ENCODE measurements around the gene OXA1L.
"Not testable (repeated sequence)": the region's sequence is repeated elsewhere in the genome, so short reads cannot be mapped to it uniquely, and the experiment has no call there.

The OXA1L gene

GRCh38 chr14:22766457-22767322 lies at the start of gene OXA1L:
OXA1L (plus strand) TSS chr14:22766688; CDS start chr14:22766702, 14 bp downstream.
- H3K4me3 ChIP-seq (ENCODE audit: low read depth, low read length) = peak within 1 kb of the TSS; percentile 95
- TF ChIP-seq CTCF (IDR thresholded peaks at IDR 0.05; ENCODE audit: low read depth, low read length) = no peak
- in situ Hi-C loops (cut with HindIII; ENCODE audit: low sequenced_read_pairs) = no loop called here
- DNase-seq (ENCODE audit: low read depth, low spot score) = peak; percentile 98

GRCh38 chr14:22718091-22718490 lies 48.4 kb upstream of the OXA1L start:
- no peak for TF ChIP-seq CTCF (IDR thresholded peaks at IDR 0.05; ENCODE audit: low read depth, low read length)
- in situ Hi-C loops (cut with HindIII; ENCODE audit: low sequenced_read_pairs) = no loop called here
- no peak overlapping the region for H3K4me3 ChIP-seq (ENCODE audit: low read depth, low read length)
- DNase-seq (ENCODE audit: low read depth, low spot score) = no peak

- in situ Hi-C loops (cut with HindIII; ENCODE audit: low sequenced_read_pairs) = no loop called here
These were observed 45.3 kb upstream of the OXA1L start for GRCh38 chr14:22721213-22721612.

GRCh38 chr14:22723815-22724214 lies 42.7 kb upstream of the OXA1L start:
- no peak for DNase-seq (ENCODE audit: low read depth, low spot score)
- in situ Hi-C loops (cut with HindIII; ENCODE audit: low sequenced_read_pairs) = no loop called here
- no peak for TF ChIP-seq CTCF (IDR thresholded peaks at IDR 0.05; ENCODE audit: low read depth, low read length)
- H3K4me3 ChIP-seq (ENCODE audit: low read depth, low read length) = no peak overlapping the region

More at GRCh38 chr14:22721213-22721612, 45.3 kb upstream of the OXA1L start:
- H3K4me3 ChIP-seq (ENCODE audit: low read depth, low read length) = no peak overlapping the region
- no peak for TF ChIP-seq CTCF (IDR thresholded peaks at IDR 0.05; ENCODE audit: low read depth, low read length)
- no peak for DNase-seq (ENCODE audit: low read depth, low spot score)

- DNase-seq (ENCODE audit: low read depth, low spot score); H3K4me3 ChIP-seq (ENCODE audit: low read depth, low read length); in situ Hi-C loops (cut with HindIII; ENCODE audit: low sequenced_read_pairs): not testable (repeated sequence)
These were observed 41.6 kb upstream of the OXA1L start for GRCh38 chr14:22724847-22725246.

GRCh38 chr14:22725374-22725773 lies 41.1 kb upstream of the OXA1L start:
- H3K4me3 ChIP-seq (ENCODE audit: low read depth, low read length); DNase-seq (ENCODE audit: low read depth, low spot score); in situ Hi-C loops (cut with HindIII; ENCODE audit: low sequenced_read_pairs): not testable (repeated sequence)

GRCh38 chr14:22726012-22726411 lies 40.5 kb upstream of the OXA1L start:
- no peak overlapping the region for H3K4me3 ChIP-seq (ENCODE audit: low read depth, low read length)
- TF ChIP-seq CTCF (IDR thresholded peaks at IDR 0.05; ENCODE audit: low read depth, low read length) = no peak
- DNase-seq (ENCODE audit: low read depth, low spot score) = no peak
- in situ Hi-C loops (cut with HindIII; ENCODE audit: low sequenced_read_pairs) = no loop called here

GRCh38 chr14:22732062-22732461 lies 34.4 kb upstream of the OXA1L start:
- in situ Hi-C loops (cut with HindIII; ENCODE audit: low sequenced_read_pairs); H3K4me3 ChIP-seq (ENCODE audit: low read depth, low read length): not testable (repeated sequence)

More at GRCh38 chr14:22732062-22732461, 34.4 kb upstream of the OXA1L start:
- not testable (repeated sequence) for DNase-seq (ENCODE audit: low read depth, low spot score)

Data from astrocyte of the spinal cord (primary cell).